Occipital lobe (tissue), 2 donors: ENCODE data around the gene RCAN2. TPM values are rescaled to one million over a fixed set of nuclear protein-coding genes. Genes with fewer than 3 reads are reported as not detected.
"Not testable (repeated sequence)": the region's sequence is repeated elsewhere in the genome, so short reads cannot be mapped to it uniquely, and the experiment has no call there.

Source experiments
- DNase-seq: peaks from one replicate; lab custom pipeline; 2025; lab: John Stamatoyannopoulos, UW
- total RNA-seq: library from RNA; depleted of rRNA; stranded (reverse); fragments of >200 nt; gene quantifications from one replicate; pipeline ENCODE4 v1.2.3, GENCODE V29; 2014

The RCAN2 gene
- total RNA-seq, 1 donor from 2014 or later, result 7.0 TPM

GRCh38 chr6:46440641-46441040, 50.6 kb downstream of the RCAN2 start:
- DNase-seq, result no peak

GRCh38 chr6:46440141-46440540, 51.1 kb downstream of the RCAN2 start:
- no peak for DNase-seq

DNA sequence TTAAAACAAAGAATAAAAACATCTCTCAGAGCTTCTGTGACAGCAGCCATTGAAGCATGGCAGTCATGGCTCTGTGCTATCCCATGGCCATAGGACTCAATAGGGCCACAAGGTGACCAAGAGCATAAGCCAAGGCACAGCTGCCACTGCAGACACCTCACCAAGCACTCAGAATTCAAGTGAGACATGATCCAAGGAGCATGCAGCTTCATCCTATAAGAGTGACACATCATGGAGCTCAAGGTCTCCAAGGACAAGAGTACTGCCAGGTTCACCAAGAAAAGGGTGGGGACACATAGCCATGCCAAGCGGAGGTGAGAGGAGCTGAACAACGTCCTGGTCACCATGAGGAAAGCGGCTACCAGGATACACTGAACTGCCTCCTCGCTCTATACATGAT, 53.0 kb downstream of the RCAN2 start:
- no peak for DNase-seq

DNA sequence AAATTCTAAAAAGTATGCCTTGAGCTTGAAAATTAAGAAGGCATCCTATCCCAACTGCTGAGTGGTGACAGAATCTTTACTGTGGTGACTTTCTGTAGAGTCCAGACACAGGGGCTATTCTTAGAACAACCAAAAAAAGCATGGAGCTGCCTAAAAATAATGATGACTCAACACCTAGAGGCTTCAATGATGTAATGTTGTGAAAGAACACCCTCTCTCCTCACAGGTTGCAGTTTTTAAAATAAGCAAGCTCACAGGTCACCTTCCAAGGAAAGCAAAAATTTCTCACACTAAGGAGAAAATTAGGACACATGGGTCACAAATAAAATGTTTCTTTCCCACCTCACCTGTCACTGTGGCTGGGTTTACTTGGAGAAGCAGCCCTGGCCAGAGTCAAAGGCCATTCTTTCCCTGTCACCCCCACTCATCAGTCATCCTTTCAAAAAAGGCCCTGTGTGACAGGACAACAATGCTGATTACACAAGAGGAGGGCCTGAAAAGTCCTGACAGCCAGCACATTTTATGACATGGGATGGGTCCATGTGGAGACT, 53.5 kb downstream of the RCAN2 start:
- no peak for DNase-seq

DNA sequence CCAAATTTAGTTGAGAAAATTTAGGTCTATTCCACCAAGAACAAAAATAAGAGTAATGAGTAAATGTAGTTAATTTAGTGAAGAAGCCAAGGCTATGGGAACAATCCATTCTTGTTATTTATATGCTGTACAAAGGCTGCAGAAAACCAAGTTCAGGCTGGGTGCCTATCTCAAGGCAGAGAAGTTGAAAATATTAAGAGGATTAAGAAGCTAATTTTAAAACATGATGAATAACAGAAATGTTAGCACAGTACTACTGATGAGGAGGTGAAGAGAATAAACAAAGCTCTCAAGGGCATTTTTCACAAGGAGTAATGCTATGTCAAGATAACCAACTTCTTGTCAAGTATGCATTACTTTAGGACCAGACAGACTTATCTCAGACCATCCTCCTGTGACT, 68.6 kb downstream of the RCAN2 start:
- no peak for DNase-seq

DNA sequence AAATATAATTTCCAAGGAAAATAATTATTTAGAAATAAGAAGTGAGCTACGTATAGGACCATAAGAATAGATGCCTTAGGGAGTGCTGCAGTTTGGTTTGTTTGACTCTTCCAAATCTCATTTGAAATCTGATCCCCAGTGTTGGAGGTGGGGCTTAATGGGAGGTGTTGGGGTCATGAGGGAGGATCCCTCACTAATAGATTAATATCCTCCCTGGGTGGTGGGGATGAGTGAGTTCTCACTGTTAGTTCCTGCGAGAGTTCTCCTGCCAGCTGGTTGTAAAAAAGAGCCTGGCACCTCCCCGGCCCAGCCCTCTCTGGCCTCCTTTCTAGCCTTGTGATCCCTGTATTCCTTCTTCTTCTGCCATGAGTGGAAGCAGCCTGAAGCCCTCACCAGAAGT, 69.3 kb downstream of the RCAN2 start:
- DNase-seq, result no peak

GRCh38 chr6:46420921-46421638, 70.2 kb downstream of the RCAN2 start:
- no peak for DNase-seq

DNA sequence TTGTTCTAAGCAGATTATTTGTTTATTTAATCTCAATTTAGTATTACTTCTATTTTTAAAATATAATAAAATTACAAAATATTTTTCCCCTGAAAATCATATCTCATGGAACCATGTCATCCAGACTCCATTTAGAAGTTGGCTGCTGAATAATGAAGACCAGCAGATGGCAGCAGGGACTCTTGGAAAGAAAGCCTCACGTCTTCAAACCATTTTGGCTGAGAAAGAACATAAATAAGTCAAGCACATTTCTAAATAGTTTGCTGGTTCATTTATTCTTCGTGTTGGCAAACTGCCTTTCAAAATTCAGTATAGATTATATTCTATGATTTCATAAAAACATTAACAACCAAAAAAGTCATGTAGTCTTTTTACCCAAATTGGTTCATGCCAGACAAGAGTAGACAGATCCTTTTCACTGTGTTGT, 71.7 kb downstream of the RCAN2 start:
- peak; percentile 37 for DNase-seq

- no peak for DNase-seq
Observed at GRCh38 chr6:46414398-46414797, 76.9 kb downstream of the RCAN2 start.

- DNase-seq, result no peak
Observed at GRCh38 chr6:46412662-46413061, 78.6 kb downstream of the RCAN2 start.

DNA sequence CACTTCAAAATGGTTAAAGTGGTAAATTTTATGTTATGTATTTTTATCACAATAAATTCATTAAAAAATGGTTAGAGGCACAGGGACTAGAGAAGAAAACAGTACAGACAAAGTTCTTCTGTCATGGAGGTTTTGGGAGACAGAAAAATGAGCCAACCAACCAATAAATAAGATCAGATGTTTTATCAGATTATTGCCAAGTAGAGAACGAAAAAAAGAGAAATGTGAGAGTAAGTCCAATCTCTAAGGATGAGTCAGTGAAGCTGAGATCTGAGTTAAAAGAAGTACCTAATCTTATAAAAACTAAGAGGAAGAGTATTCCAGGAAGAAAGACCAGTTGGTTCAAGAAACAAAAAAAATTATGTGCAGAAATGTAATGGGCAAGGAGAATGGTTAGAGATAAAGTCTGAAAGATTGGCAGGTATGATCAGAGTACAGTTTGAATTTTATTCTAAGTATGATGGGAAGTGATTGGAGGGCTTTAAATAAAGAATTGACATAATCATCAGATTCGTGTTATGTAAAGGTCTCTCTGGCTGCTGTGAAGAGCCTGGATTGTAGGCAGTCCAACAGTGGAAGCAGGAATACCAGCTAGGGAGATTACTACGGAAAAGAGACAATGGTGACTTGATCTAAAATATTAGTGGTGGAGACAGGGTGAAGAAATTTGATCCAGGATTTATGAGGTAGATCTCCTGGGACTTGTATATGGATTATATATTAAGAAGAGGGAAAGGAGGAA, 79.6 kb downstream of the RCAN2 start:
- DNase-seq, result no peak

GRCh38 chr6:46410334-46410953, 80.8 kb downstream of the RCAN2 start:
- no peak for DNase-seq

- no peak for DNase-seq
Observed at GRCh38 chr6:46407776-46408530, 83.3 kb downstream of the RCAN2 start.

GRCh38 chr6:46407246-46407645, 84.0 kb downstream of the RCAN2 start:
- DNase-seq, result no peak

DNA sequence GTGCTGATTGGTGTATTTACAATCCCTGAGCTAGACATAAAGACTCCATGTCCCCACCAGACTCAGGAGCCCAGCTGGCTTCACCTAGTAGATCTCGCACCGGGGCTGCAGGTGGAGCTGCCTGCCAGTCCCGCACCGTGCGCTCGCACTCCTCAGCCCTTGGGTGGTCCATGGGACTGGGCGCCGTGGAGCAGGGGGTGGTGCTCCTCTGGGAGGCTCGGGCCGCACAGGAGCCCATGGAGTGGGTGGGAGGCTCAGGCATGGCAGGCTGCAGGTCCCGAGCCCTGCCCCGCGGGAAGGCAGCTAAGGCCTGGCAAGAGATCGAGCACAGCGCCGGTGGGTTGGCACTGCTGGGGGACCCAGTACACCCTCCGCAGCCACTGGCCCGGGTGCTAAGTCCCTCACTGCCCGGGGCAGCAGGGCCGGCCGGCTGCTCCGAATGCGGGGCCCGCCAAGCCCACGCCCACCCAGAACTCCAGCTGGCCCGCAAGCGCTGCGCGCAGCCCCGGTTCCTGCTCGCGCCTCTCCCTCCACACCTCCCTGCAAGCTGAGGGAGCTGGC, 85.5 kb downstream of the RCAN2 start:
- DNase-seq, result not testable (repeated sequence)

GRCh38 chr6:46400898-46401297, 90.4 kb downstream of the RCAN2 start:
- DNase-seq, result no peak

DNA sequence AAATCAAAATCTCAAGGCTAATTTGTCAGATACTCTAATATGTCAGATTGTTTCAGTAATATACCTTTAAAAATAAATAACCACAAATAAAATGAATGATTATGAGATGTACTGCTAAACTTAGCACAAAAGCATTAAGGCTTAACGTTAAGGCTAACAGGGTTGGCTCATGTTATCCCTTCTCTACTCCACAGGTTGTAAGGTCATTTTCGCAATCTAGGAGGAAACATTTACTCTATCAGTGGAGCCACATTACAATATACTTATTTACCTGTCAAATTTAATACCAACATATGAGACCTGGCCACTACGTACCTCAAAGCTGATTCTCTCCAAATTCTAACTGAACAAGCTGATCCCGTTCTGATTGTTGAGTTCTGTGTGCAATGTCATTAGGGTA, 95.7 kb downstream of the RCAN2 start:
- no peak for DNase-seq

DNA sequence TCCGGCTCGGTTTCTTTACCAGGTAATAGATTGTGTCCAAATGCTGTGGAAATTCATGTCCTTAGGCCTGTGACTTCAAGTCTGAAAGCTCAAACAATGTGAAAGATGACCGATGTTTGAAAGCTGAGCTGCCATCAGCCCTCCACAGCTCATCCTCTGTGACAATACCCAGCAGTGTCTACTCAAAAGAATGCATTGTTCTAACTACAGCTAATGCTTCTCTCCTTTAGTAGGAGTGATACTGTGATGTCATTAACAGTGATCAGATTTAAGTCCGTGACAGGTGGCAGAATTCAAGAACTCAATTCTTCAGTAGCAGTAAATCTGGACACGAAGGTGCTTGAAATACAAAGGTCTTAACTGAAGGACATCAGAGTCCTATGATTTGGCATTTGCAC, 97.3 kb downstream of the RCAN2 start:
- DNase-seq, result no peak

DNA sequence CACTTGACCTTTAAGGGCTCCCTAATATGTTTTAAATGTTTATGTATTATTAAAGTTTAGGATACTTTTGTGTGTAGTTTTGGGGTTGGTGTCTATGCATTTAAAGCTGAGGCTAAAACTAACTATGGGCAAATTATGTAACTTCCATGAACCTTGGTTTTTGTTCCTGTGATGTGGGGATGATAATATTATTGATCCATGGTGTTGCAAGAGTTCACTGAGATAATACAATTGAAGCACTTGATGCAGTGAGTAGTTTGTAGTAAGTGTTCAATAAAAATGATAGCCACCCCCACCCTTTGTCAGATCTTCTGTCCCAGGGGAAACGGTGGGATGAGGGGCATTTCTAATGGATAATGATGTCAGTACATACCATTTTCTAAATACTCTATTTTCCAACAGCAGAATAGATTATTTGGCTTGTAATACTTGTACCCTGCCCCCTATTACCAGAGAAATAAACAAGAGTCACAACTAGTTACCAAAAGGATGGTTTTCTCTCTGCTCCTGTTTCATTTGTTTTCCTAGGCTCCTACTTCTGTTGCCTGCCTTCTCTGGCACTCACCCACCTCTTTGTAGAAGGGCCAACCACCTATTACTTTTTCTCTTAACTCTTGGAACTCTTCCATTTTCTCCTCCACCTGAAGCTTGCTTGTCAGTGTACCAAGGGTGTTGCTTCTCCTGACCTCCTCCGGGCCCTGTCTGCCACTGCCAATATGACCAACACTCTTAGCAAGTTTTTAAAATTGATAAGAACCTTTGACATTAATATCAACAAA, 97.9 kb downstream of the RCAN2 start:
- no peak for DNase-seq

- DNase-seq, result no peak
Observed at GRCh38 chr6:46392294-46392693, 99.0 kb downstream of the RCAN2 start.
